Loucy (cell line): ENCODE measurements around the gene WRAP73.

Source experiments
- EZH2phosphoT487 ChIP-seq: fragments of 200-600 bp; IDR thresholded peaks from 2 replicates; pipeline ENCODE4 v1.6.1; 2018; ENCODE audit warnings: antibody characterized with exemption, mild to moderate bottlenecking, moderate library complexity, borderline replicate concordance
- TF ChIP-seq, protein P1 (sequence below): fragments of 200-600 bp; sonication (generic); conservative IDR thresholded peaks from 2 replicates; pipeline ENCODE4 v1.5.1; 2014; ENCODE audit warnings: mild to moderate bottlenecking, antibody characterized with exemption, low read length

DNA sequence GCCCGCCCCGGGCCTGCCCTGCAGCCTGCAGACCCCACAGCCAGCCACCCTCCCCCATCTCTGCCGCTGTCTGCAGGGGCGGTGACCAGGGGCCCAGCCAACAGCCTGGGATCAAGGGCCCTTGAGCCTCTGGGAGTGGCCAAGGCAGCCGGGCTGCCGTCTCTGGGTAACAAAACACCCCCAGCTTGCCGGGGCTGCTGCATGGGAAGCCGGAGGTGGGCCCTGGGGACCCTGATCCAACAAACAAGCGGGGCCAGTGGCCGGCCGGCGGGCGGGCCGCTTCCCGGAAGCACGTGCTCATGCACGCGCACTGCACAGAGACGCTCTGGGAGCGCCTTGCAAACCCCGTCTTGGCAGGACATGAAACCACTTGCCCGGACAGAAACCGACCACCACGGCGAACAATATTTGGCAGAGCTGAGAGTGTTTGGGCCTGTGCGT lies 51.8 kb downstream of the WRAP73 start:
- TF ChIP-seq, protein P1, sequence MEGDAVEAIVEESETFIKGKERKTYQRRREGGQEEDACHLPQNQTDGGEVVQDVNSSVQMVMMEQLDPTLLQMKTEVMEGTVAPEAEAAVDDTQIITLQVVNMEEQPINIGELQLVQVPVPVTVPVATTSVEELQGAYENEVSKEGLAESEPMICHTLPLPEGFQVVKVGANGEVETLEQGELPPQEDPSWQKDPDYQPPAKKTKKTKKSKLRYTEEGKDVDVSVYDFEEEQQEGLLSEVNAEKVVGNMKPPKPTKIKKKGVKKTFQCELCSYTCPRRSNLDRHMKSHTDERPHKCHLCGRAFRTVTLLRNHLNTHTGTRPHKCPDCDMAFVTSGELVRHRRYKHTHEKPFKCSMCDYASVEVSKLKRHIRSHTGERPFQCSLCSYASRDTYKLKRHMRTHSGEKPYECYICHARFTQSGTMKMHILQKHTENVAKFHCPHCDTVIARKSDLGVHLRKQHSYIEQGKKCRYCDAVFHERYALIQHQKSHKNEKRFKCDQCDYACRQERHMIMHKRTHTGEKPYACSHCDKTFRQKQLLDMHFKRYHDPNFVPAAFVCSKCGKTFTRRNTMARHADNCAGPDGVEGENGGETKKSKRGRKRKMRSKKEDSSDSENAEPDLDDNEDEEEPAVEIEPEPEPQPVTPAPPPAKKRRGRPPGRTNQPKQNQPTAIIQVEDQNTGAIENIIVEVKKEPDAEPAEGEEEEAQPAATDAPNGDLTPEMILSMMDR = no peak
- no peak for TF ChIP-seq EZH2phosphoT487
